Posterior vena cava (tissue), 2 donors: Measurements from ENCODE around the gene TESK1. TPM values are rescaled to one million over a fixed set of nuclear protein-coding genes. Genes with fewer than 3 reads are reported as not detected.

Source experiments
- DNase-seq: peaks from one replicate; pipeline ENCODE4 v3.0.0-alpha.2; 2020; ENCODE audit warnings: low spot score
- intact Hi-C, 2 donors: fragments of 100-400 bp; cut with DNase I; formaldehyde crosslinking; loops; one replicate each; pipeline versions ENCODE4 v1.14.1 to v1.14.2; 2022 to 2023
- microRNA-seq, 2 donors: library from miRNA; unstranded; fragments of <30 nt; microRNA quantifications; one replicate each; pipeline ENCODE4 v1.2.0, GENCODE V29; 2020 to 2021; ENCODE audit warnings: borderline microRNAs expressed in 2 of 2
- total RNA-seq, 2 donors: library from RNA; stranded (reverse); fragmentation: NEBNext Ultra II Directional; extraction: Animal tissue kit (Norgen Biotek cat#: 25700); gene quantifications; one replicate each; pipeline ENCODE4 v1.2.1, GENCODE V29; 2021
- donor health status: DM: yes; HTN: yes; CAD: no.
- donor health status: DM: yes; HTN: yes; CAD: no.

Gene TESK1
- total RNA-seq, 2 donors from 2014 or later: 50.8 to 61.1 TPM

DNA sequence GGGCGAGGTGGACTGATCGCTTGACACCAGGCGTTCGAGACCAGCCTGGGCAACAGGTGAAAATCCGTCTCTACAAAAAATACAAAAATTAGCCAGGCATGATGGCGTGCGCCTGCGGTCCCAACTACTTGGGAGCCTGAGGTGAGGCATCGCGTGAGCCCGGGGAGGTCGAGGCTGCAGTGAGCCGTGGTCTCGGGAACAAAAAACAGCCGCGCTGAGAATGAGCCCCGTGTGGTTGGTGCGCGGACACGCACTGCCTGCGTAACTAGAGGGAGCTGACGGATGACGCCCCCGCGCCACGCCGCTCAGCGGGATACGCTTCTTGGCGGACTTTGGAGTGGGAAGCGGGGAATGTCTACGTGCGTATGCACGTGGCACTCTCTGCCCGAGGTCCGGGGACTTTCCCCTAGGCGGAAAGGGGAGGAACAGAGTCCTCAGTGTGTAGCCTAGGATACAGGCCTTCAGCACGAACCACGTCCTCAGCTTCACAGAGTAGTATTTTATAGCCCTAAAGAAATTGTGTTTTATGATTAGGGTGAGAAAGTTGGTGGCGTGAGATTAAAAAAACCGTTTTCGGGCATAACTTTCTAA lies 52.6 kb downstream of the TESK1 start, which contains the start of gene RMRP:
RMRP (minus strand) TSS at position 474 of the 591 bp plus-strand sequence.
- intact Hi-C loops: no loop called here
- peak; percentile 99 for DNase-seq

DNA sequence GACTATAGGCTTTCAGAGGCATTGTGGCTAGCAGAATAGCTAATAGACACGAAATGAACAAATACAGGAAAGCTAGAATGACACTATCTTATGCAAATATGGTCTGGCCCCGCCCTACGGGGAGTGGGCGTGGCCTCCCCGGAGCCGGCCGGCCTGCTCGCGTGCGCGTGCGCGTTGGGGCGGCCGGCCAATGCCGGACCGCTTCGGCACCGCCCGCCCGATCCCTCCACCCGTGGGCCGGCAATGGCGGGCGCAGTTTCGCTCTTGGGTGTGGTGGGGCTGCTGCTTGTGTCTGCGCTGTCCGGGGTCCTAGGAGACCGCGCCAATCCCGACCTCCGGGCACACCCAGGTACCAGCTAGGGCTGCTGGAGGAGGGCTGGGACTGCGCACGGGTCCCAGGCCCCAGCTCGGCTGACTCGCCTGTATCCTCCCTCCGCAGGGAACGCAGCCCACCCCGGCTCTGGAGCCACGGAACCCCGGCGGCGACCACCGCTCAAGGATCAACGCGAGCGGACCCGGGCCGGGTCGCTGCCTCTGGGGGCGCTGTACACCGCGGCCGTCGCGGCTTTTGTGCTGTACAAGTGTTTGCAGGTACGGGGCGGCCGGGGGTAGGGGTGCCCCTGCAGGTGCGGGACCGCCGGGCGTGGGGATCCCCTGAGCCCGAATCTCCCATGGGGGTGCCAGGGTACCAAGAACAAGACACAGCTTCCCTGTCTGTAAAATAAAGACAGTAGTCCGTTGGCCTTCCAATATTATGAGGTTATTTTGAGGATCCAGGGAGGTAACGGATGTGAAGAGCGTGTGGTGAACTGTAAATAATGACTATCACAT lies 53.3 kb downstream of the TESK1 start, which contains the start of gene CCDC107:
CCDC107 (plus strand) TSS at position 156 of the 831 bp plus-strand sequence; CDS start at position 244, 88 bp downstream.
- peak; percentile 96 for DNase-seq

DNA sequence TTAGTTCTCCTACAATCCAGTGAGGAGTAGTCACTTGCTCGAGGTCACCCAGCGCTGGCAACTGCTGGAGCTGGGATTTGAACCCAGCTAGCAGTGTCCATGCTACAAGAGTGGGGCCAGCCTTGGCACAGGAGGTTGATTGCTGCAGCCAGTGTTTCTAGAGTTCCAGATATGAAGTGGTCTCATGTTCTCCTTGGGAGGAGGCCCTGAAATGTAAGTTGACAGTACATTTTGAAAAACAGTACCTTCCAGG lies 53.8 kb downstream of the TESK1 start:
- no peak for DNase-seq
- intact Hi-C loops: no loop called here

More for the DNA sequence above, 53.3 kb downstream of the TESK1 start, which contains the start of gene CCDC107:
- intact Hi-C loops: no loop called here

DNA sequence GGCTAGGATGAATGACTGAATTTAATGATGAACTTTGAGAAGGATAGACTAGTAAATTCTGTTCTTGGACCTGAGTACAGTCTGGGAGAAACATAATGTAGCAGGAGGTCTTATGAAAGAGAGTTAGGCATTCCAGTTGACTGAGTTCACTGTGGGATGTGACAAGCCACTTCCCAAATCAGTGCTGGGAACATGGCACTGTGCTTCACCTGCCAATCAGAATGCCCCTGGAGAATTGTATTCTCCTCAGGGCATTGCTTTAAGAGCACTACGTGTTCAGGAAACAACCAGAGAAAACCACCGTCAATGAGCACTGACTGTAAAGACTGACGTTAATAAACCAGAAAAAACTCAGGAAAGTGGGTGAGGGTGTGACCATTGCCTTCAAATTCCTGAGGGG lies 54.3 kb downstream of the TESK1 start:
- DNase-seq: no peak
- intact Hi-C loops: no loop called here

Small RNAs within 50 kb of the gene (microRNA-seq; reads per million reads assigned to microRNA genes)
- gene MIR4667: 1.0 to 2.9 reads per million in 2 donors

Other genes starting within 250 kb of the TESK1 start
- 10 to 100 TPM; 53.5 to 64.2 TPM for gene RUSC2, start 115.2 kb upstream of the TESK1 start, total RNA-seq
- gene CD72, start 13.2 kb downstream of the TESK1 start, total RNA-seq: 1 to 10 TPM; 2.8 to 4.2 TPM
- gene SIT1, start 45.7 kb downstream of the TESK1 start, total RNA-seq: under 1 TPM; 0.24 to 0.56 TPM
- over 10,000 TPM; 18,238 to 21,166 TPM for gene RMRP, start 52.8 kb downstream of the TESK1 start, total RNA-seq
- gene CCDC107, start 53.0 kb downstream of the TESK1 start, total RNA-seq: 10 to 100 TPM; 54.6 to 60.3 TPM
- under 1 TPM; 0.29 to 0.46 TPM for gene ARHGEF39, start 59.9 kb downstream of the TESK1 start, total RNA-seq
- gene CA9, start 68.7 kb downstream of the TESK1 start, total RNA-seq: 1 to 10 TPM in 1 of 2 donors, not detected in 1; 1.2 TPM
- 1,000 to 10,000 TPM; 2,096 to 3,529 TPM for gene TPM2, start 84.7 kb downstream of the TESK1 start, total RNA-seq
- 100 to 1,000 TPM; 816 to 836 TPM for gene TLN1, start 126.9 kb downstream of the TESK1 start, total RNA-seq
- 10 to 100 TPM; 41.7 to 53.0 TPM for gene CREB3, start 127.4 kb downstream of the TESK1 start, total RNA-seq
- gene GBA2, start 144.0 kb downstream of the TESK1 start, total RNA-seq: 10 to 100 TPM; 50.1 to 57.7 TPM
- 10 to 100 TPM; 27.8 to 29.5 TPM for gene RGP1, start 144.0 kb downstream of the TESK1 start, total RNA-seq
- 1 to 10 TPM in 1 of 2 donors, not detected in 1; 1.7 TPM for gene MSMP, start 149.0 kb downstream of the TESK1 start, total RNA-seq
- gene NPR2, start 186.3 kb downstream of the TESK1 start, total RNA-seq: 10 to 100 TPM; 27.4 to 47.1 TPM
- gene SPAG8, start 207.0 kb downstream of the TESK1 start, total RNA-seq: 1 to 10 TPM in 1 of 2 donors, under 1 TPM in 1; 0.76 to 3.1 TPM
- gene HINT2, start 209.8 kb downstream of the TESK1 start, total RNA-seq: 10 to 100 TPM; 20.0 to 26.8 TPM
- not detected for gene FAM221B, start 223.5 kb downstream of the TESK1 start, total RNA-seq
- 10 to 100 TPM; 16.1 to 18.5 TPM for gene TMEM8B, start 224.0 kb downstream of the TESK1 start, total RNA-seq